Measurements from ENCODE around the gene PIP4K2B.

DNA sequence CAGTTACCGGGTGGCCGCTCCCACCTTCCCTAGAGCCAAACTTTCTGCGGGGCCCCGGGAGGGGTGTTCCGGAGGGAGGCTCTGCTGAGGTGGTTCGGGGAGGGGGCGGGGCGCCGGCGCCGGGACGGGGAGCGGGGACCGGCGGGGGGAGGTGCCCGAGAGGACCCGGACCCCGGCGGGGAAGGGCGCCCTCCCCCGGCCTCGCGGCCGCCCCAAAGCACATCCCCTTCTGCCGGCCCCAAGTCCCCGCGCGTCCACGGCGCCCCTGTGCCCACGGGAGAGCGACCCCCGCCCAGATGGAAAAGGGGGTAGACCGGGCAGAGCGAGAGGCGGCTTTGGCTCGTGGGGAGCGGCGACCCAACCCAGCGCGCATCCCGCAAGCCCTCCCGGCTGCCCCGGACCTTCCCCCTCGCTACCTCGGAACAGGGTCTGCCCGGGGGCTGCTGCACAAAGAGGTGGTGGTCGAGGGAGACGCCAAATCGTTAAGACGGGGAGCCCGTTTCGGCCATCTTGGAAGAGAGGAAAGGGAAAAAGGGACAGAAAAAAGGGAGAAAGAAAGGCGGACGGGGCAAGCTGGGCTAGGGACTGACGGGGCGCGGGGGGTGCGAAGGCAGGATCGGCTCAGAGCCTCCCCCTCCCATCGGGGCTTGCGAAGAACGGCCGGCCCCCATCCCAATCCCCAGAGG, 51.8 kb downstream of the PIP4K2B start:
- TF ChIP-seq, protein P1, sequence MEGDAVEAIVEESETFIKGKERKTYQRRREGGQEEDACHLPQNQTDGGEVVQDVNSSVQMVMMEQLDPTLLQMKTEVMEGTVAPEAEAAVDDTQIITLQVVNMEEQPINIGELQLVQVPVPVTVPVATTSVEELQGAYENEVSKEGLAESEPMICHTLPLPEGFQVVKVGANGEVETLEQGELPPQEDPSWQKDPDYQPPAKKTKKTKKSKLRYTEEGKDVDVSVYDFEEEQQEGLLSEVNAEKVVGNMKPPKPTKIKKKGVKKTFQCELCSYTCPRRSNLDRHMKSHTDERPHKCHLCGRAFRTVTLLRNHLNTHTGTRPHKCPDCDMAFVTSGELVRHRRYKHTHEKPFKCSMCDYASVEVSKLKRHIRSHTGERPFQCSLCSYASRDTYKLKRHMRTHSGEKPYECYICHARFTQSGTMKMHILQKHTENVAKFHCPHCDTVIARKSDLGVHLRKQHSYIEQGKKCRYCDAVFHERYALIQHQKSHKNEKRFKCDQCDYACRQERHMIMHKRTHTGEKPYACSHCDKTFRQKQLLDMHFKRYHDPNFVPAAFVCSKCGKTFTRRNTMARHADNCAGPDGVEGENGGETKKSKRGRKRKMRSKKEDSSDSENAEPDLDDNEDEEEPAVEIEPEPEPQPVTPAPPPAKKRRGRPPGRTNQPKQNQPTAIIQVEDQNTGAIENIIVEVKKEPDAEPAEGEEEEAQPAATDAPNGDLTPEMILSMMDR (IDR thresholded peaks at IDR 0.05): no peak
- TF ChIP-seq POLR2A (IDR thresholded peaks at IDR 0.05): peak; percentile 11
